Measurements from ENCODE around the gene AMZ1. TPM values are rescaled to one million over a fixed set of nuclear protein-coding genes. Genes with fewer than 3 reads are reported as not detected.

The AMZ1 gene
- total RNA-seq, 1 experiment from 2014 or later = not detected

DNA sequence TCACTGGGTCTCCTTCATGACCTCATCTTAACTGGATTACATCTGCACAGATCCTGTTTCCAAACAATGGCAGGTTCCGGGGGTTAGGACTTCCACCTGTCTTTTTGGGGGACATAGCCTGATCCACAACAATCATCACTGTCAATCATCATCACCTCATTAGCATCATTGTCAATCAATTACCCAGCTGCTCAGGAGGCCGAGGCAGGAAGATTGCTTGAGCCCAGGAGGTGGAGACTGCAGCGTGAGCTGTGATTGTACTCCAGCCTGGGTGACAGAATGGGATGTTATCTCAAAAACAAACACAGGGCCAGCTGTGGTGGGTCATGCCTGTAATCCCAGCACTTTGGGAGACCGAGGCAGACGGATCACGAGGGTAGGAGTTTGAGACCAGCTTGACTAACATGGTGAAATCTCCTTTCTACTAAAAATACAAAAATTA, 18.7 kb downstream of the AMZ1 start:
- DNase-seq (ENCODE audit: low spot score) = no peak
- in situ Hi-C loops (cut with HindIII; ENCODE audit: low sequenced_read_pairs) = no loop called here

GRCh38 chr7:2707481-2707880, 19.5 kb downstream of the AMZ1 start:
- in situ Hi-C loops (cut with HindIII; ENCODE audit: low sequenced_read_pairs) = no loop called here

DNA sequence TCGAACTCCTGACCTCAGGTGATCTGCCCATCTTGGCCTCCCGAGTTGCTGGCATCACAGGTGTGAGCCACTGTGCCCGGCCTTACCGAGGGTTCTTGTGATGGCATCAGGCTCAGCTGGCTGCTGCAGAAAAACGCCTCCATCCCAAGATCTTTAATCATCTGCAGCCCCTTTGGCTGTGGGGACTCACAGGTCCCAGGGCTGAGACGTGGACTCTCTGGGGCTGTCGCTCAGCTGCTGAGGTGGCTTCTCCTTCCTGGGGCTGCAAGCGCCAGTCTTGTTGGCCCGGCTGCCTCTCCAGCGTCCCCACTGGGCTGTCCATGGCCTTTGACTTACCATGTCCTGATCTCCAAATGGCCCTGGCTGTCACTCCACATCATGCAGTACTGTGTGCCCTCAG, 20.0 kb downstream of the AMZ1 start:
- in situ Hi-C loops (cut with HindIII; ENCODE audit: low sequenced_read_pairs) = no loop called here
- no peak for DNase-seq (ENCODE audit: low spot score)

More at GRCh38 chr7:2707481-2707880, 19.5 kb downstream of the AMZ1 start:
- no peak for DNase-seq (ENCODE audit: low spot score)

DNA sequence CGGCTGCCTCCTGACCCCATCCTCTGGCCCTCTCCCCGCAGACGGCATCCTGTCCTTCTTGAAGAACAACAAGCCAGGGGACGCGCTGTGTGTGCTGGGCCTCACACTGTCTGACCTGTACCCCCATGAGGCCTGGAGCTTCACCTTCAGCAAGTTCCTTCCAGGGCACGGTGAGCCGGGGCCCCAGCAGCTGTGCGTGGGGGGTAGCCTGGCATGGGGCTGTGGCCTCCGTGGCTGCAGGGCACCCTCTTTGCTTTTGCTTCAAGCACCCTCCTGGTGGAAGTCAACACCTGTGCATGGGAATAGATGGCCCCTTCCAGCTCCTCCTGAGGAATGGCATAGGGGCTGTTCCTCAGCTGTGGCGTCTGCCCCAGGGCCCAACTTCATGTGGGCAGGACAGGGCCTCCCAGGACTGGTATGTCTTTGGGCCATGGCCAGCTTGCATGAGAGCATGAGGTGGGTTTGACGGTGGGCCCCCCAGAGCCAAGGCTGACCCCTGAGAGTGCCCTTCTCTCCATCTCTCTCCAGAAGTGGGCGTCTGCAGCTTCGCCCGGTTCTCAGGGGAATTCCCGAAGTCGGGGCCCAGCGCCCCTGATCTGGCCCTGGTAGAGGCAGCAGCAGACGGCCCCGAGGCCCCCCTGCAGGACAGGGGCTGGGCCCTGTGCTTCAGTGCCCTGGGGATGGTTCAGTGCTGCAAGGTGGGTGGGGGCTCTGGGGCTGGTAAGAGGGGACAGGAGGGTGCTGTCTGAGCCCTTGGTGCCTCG, 20.7 kb downstream of the AMZ1 start:
- in situ Hi-C loops (cut with HindIII; ENCODE audit: low sequenced_read_pairs) = no loop called here

GRCh38 chr7:2709553-2710285, 21.7 kb downstream of the AMZ1 start:
- peak; percentile 75 for DNase-seq (ENCODE audit: low spot score)
- in situ Hi-C loops (cut with HindIII; ENCODE audit: low sequenced_read_pairs) = no loop called here

More for the DNA sequence above, 20.7 kb downstream of the AMZ1 start:
- no peak for DNase-seq (ENCODE audit: low spot score)

- DNase-seq (ENCODE audit: low spot score) = no peak
- in situ Hi-C loops (cut with HindIII; ENCODE audit: low sequenced_read_pairs) = no loop called here
Measured at GRCh38 chr7:2710286-2710655, 22.3 kb downstream of the AMZ1 start.

DNA sequence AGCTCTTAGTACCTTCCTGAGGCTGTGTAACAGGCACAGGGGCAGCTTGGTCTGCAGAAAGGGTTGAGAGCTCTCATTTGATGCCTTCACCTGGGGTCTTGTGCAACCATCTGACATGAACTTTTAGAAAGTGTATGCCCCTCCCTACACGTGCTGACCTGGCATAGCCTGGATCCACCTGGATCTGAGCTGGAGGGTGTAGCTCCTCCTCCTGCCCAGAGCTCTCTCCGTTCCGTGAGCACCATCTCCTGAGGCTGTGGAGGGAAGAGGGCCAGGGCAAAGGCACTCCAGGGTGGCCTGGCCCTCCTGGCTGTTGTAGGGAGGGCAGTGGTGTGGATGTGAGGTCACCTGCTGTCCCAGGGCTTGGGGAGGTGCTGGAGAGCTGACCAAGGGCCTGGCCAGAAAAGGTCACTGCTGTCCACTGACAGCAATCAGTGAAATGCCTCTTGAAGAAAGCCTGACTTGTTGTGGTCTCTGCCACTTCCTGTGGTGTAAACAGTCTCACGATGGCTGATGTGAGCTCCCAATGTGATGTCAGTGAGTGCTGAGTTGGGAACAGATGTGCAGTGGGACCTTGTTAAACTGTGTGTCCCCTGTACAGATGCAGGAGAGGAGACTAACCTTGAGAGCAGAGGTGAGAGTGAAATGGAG, 23.0 kb downstream of the AMZ1 start:
- in situ Hi-C loops (cut with HindIII; ENCODE audit: low sequenced_read_pairs) = no loop called here
- no peak for DNase-seq (ENCODE audit: low spot score)

DNA sequence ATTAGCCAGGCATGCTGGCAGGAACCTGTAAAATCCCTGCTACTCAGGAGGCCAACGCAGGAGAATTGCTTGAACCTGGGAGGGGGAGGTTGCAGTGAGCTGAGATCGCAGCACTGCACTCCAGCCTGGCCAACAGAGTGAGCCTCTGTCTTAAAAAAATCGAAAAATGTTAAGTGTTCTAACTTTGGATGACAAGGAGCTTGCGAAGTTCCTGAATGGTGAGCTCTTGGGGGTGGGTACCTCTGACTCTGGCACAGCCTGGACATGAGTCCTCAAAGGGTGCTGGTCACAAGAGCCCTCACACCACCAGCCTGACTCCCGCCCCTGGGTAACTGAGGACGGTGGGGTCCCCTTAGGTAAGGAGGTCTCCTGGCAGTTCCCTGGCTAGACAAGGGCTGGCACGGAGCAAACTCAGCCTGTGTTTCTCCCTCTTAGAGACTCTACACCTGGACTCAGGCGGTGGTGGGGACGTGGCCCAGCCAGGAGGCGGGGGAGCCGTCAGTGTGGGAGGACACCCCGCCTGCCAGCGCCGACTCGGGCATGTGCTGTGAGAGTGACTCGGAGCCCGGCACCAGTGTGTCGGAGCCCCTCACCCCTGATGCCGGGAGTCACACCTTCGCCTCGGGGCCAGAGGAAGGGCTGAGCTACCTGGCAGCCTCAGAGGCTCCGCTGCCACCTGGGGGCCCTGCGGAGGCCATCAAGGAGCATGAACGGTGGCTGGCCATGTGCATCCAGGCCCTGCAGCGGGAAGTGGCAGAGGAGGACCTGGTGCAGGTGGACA, 24.1 kb downstream of the AMZ1 start:
- in situ Hi-C loops (cut with HindIII; ENCODE audit: low sequenced_read_pairs) = no loop called here
- DNase-seq (ENCODE audit: low spot score) = no peak

DNA sequence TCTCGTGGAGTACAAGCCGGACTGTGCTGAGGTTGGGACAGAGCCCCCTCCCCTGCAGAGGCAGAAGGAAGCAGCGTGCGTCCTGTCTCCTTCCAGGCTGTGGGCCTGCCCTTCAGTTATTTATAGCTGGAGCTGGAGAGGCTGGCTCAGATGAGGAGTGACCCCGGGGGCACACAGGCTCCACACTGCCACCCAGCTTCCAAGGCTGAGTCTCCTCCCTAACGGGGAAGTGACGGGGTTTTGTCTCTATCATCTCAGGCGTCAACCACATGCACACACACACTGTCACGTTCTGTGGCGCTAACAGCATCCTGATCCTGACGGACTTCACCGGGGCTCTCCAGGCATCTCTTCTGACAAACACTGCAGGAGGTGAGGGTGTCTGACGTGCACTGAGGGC, 25.4 kb downstream of the AMZ1 start:
- in situ Hi-C loops (cut with HindIII; ENCODE audit: low sequenced_read_pairs) = no loop called here
- DNase-seq (ENCODE audit: low spot score) = no peak

- in situ Hi-C loops (cut with HindIII; ENCODE audit: low sequenced_read_pairs) = no loop called here
- DNase-seq (ENCODE audit: low spot score) = no peak
Measured at GRCh38 chr7:2713978-2714377, 26.0 kb downstream of the AMZ1 start.

- DNase-seq (ENCODE audit: low spot score) = peak; percentile 44
- in situ Hi-C loops (cut with HindIII; ENCODE audit: low sequenced_read_pairs) = no loop called here
Measured at GRCh38 chr7:2714636-2715035, 26.6 kb downstream of the AMZ1 start.

- no peak for DNase-seq (ENCODE audit: low spot score)
- in situ Hi-C loops (cut with HindIII; ENCODE audit: low sequenced_read_pairs) = no loop called here
Measured at GRCh38 chr7:2715341-2716231, 27.6 kb downstream of the AMZ1 start.

DNA sequence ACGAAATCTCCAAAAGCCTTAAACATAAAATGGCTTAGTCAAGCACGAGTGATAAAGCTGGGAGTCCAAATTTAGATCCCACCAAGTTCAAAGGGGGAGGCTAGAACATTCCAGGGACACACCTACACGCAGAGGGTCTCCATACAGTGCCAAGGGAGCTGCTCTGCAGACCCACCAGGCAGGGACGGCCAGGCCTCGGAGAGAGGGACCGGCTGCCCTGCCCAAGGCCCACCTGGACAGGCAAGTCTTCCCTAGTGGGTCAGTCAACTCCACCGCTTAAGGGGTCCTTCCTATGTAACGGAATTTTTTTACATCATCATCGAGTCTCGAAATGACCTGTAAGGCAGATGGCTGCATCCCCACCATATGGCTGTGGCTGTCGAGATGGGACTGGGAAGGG, 28.5 kb downstream of the AMZ1 start:
- no peak for DNase-seq (ENCODE audit: low spot score)
- in situ Hi-C loops (cut with HindIII; ENCODE audit: low sequenced_read_pairs) = no loop called here

GRCh38 chr7:2716906-2717292, 28.9 kb downstream of the AMZ1 start:
- no peak for DNase-seq (ENCODE audit: low spot score)
- in situ Hi-C loops (cut with HindIII; ENCODE audit: low sequenced_read_pairs) = no loop called here

GRCh38 chr7:2717293-2718261, 29.6 kb downstream of the AMZ1 start:
- no peak for DNase-seq (ENCODE audit: low spot score)
- in situ Hi-C loops (cut with HindIII; ENCODE audit: low sequenced_read_pairs) = no loop called here

GRCh38 chr7:2718296-2718965, 30.4 kb downstream of the AMZ1 start:
- in situ Hi-C loops (cut with HindIII; ENCODE audit: low sequenced_read_pairs) = no loop called here
- no peak for DNase-seq (ENCODE audit: low spot score)

DNA sequence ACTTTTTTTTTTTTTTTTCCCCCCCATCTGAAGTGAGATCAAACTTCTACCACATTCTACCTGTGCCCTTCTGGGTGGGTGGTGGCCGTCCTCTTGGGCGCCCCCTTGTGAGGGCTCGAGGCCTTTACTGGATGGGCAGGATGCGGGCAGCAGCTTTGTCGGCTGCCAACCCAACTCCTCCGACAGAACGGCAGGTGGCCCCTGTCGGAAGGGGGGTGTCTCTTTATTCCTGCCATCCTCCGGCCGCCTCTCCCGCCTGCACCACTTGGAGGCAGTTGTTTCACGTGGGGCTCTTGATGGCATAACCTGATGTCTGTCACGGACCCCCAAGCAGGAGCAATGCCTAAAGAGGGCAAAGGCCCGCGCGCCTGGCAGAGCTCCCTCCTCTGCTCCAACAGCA, 31.0 kb downstream of the AMZ1 start:
- in situ Hi-C loops (cut with HindIII; ENCODE audit: low sequenced_read_pairs) = no loop called here
- DNase-seq (ENCODE audit: low spot score) = peak; percentile 19
